ENCODE measurements around the gene RAP1B.
"Not testable (repeated sequence)": the region's sequence is repeated elsewhere in the genome, so short reads cannot be mapped to it uniquely, and the experiment has no call there.

Gene RAP1B

DNA sequence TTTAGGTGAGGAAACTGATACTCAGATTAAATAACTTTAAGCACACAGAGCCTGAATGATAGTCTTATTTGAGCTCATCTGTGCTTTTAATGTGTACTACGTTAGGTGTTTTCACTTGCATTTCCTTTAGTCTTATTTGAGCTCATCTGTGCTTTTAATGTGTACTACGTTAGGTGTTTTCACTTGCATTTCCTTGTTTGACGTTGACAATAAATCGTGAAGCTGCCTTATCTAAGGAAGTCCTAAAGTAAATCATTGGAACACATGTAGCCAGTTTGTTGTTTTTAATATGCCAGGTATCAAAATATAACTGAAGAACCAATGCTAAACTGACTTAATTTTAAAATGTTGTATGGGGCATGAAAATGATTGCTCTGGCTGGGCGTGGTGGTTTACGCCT, 2.0 kb downstream of the RAP1B start:
- DNase-seq: no peak

DNA sequence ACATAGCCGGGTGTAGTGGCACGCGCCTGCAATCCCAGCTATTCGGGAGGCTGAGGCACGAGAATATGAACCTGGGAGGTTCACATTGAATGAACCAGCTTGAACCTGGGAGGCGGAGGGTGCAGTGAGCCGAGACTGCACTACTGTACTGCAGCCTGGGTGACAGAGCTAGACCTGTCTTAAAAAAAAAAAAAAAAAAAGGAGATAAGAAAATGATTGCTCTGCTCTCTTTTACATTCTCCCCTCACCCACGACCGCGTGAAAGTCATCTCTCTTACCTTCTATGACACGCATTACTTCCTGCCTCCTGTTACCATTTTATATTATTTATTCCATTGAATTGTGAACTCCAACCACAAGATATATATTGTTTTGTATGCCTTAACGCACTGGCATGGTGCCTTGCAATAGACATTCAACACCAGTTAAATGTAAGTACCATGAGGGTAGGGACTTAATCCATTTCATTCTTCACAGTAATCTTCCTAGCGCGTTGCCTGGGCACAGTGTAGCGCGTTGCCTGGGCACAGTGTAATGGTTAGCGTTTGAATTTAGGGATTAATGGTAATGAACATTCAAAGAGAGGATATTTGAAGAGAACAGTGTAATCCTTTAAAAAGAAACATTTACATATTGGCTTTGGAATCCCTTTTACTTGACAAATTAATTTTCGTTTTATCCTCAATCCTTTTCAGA, 2.7 kb downstream of the RAP1B start:
- no peak for DNase-seq

DNA sequence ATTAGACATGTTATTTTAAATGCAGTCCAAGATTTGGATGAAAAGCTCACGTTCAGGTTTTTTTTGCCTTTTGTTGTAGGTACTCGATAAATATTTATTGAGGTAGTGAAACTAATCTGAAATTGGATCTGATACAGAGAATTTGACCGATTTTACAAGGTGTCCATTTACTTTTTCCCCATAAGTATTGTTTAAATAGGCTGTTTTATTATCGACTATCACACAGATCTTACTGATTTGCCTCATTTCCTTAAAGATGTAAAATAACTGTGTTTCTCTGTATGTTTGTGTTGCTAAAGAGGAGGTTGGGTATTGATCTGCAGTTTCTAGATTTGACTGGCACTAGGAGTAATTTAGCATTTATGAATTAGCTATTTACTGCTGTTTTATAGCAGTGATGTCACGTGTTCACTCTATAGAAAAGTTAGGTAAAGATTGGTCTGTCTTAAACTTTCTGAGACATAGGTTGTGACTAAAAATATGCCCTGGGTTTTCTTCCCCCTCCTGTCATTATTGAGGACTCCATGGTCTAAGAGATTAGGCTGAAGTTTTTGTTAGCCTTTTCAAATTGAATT, 3.5 kb downstream of the RAP1B start:
- no peak for DNase-seq

DNA sequence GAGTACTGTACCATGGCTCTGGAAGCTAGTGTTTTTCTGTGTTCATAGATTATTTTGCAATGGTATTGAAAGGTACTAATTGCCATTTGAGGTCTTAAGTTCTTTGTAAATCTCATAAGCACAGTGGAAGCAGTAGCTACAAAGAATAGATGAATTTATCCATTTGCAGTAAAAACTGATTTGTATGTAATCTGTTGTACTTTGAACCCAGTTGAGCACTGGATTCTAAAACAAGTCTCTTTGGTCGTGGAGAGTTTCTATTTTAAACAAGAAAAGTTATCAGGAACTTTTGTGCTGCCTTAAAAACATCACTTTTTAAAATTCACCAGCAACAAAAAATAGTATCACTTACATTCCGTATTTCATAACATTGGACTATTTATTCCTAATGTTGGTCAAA, 4.1 kb downstream of the RAP1B start:
- no peak for DNase-seq

DNA sequence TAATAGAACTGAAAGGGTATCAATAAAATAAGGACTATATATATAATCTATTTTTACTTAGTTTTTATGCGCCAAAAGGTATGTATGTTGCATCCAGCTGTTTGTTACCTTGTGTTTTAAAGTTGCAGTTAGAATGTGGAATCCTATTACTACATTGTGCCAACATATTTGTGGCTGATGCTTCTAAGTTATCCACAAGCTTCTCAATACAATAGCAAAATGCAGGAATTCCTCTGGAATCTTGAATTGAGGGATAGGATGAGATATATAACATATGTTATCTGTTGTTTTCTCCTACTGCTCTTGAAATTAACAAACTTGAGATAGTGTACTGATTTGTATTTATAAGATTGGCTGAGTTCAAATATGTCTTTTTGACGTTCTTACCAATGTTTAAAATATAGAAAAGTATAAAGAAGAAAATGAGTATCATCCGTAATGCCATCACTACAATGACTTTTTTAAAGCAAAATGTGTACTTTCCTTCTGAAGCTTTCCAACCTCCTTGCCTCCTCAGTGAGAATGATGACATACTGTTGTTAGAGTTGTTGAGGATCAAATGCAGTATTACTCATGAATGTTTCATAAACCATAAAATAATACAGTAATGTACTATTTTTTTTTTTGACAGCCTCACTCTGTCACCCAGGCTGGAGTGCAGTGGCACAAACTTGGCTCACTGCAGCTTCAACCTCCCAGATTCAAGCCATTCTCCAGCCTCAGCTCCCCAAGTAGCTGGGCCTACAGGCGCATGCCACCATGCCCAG, 6.6 kb downstream of the RAP1B start:
- no peak for DNase-seq

DNA sequence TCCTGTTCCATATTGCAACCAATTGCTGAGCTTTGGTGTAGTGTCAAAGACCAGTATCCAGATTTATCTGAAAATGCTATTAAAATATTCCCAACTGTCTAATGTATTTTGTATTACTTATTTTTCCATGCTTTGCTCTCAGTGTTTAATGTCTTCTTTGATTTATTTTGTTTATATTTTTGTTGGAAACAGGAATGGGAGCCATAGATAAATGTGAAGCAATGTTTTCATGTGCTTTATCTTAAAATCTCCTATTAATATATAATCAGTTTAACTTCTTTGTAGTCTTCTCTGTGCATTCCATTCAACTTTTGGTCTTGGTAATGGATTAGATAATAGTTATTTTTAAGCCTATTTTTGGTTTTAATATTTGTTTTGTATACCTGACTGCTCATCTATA, 8.8 kb downstream of the RAP1B start:
- DNase-seq: no peak

DNA sequence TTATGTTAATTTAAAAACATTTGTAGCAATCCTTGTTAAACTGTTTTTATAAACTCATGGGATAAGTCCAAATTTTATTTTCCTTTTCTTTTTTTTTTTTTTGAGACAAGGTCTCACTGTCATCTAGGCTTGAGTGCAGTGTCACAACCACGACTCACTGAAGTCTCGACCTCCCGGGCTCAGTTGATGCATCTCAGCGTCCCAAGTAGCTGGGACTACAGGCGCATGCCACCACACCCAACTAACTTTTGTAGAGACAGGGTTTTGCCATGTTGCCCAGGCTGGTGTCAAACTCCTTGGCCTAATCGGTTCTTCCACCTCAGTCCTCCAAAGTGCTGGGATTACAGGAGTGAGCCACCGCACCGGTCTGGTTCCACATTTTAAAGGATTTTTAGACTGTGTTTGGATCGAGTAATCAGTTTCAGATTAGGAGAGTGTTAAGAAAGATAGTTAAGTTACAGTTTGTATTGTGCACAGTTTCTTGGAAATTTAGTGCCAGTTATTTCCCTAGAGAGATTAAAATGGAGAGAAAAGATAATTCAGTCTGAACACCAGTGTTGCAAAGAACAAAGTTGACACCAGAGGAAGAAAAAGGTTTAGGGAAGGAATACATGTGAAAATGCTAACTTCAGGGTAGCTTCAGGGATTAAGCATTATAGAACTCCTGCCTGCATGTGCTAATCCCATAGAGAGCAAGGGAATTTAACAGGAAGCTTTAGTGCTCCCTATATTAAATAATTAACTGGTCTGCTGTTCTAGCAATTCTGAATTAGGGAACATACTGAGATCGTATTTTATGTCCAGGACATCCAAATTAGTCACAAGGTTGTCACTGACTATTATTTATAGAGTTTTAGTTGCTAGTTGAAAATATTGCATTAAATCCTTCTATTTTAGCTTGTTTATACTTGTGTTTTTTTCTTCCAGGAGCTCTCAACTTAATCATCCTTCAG, 10.1 kb downstream of the RAP1B start:
- DNase-seq: no peak

DNA sequence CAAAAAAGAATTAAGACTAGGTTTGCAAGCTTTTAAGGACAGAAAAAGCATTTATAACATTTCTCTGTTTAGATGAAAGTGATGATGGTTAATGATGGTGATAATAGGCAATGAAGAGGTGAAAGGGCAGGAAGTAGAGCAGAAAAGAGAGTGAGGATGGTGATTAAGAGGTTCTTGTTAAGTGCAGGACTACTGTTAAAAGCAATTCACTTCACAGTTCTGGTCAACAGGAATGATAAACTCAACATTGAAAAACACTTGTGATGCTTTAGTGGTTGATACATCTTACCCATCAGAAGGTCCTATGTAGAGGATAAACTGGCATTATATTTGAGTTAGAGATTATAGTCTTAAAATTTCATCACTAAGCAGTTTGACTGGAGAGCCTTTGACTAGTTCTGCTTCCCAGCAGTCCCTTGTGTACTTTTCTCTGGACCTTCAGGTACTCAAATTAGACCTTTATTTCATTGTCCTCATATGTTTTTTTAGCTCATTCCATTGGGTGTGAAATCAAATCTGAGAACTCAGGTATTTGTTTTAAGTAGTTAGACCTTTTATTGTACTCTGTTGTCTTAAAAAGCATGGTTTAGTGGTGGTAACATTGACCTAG, 10.9 kb downstream of the RAP1B start:
- DNase-seq: no peak

DNA sequence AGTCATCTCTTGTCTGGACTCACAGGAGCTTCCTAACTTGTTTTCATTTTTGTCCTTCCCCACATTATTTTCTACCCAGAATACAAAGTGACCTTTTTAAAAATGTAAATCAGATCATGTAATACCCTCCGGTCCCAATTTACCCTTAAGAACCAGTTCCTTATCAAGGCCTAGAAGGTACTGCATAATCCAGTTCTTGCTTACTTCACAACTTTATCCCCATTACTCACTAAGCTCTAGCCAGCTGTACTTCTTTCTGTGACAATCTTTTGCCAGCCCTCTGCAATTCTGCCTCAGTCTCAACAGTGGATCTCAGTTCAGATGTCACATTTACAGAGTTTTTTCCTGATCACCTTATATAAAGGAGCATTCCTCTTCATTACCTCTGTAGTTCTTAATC, 11.6 kb downstream of the RAP1B start:
- no peak for DNase-seq

DNA sequence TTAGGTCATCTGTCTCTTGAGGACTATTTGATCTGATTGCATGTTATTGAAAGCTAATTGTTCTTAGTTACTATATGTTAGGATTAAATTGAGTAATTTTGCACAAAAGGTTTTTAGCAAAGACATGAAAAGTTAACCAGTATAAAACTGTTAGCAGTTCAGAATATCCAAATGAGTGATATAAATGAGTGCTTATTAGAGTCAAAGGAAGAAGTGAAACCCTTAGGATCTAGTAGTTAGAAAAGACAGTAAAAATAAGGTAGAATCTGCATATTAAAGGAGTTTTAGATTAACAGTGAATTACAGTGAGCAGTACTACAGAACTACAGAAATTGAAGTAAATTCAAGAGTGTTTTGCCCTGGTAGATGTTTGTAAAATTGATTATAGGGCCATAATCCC, 12.4 kb downstream of the RAP1B start:
- no peak for DNase-seq

DNA sequence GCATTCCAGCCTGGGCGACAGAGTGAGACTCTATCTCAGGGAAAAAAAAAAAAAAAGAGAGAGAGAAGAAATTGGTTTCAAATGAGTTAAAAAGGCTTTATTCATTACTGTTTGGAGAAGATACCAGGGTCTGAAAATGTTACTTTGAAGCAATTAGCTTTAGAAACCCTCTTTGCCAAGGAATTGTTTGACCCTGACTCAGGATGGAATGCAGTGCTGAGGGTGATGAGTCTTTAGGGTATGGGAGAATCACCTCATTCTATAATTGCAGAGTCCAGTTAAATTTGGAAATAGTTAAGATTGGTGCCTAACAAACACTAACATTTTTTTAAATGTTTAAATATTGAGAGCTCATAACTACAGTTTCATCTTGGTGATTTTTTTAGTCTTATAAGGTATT, 13.3 kb downstream of the RAP1B start:
- DNase-seq: no peak

DNA sequence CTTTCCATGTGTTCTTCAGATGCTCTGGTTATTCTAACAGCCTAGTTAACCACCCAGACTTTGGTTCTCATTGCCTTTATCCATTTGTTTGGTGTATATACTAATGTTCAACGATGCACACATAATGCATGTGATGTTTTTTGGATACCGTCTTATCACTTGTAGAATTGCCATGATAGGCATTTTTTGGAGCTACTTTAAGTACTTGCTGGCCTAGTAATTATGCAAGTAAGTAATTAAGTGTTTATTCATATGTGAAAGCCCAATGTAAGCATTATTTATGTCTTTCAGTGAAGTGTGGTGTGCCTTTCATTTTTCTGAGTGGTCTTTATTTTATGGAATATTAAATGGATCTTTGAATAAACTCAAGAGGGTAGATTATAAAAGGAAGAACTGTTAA, 14.2 kb downstream of the RAP1B start:
- DNase-seq: no peak

DNA sequence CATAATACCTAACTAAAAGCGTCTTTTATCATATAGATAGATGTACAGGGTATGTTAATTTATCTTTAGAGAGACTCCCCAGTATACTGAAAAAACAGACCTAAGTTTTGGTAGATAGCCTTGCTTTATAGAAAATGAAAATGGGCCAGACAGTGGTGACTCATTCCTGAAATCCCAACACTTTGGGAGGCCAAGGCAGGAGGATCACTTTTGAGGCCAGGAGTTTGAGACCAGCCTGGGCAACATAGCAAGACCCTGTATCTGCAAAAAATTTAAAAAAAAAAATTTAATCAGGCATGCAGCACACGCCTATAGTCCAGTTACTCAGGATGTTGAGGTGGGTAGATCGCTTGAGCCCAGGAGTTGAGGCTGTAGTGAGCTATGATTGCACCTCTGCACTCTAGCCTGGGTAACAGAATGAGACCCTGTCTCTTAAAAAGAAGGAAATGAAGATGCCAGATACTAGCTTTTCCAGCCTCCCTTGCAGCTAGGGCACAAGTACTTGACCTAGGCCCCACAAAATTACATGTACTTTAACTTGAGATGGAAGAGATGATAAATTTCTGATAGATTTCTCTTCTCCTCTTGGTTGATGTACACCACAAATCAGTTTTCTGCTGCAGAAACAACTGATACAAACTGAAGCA, 17.1 kb downstream of the RAP1B start:
- no peak for DNase-seq

DNA sequence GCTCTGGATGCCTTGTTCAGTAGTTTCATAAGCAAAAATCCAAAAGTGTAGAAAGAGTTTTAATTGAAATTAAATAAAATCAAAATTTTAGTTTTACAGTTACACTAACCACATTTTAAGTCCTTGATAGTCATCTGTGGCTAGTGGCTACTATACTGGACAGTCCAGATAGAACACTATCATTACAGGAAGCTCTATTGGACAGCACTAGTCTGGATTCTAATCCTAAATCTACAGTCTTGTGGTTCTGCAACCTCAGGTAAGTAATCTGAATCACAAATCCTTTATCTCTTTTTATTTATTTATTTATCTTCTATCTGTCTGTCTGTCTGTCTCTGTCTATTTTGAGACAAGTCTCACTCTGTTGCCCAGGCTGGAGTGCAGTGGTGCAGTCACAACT, 18.0 kb downstream of the RAP1B start:
- DNase-seq: no peak

DNA sequence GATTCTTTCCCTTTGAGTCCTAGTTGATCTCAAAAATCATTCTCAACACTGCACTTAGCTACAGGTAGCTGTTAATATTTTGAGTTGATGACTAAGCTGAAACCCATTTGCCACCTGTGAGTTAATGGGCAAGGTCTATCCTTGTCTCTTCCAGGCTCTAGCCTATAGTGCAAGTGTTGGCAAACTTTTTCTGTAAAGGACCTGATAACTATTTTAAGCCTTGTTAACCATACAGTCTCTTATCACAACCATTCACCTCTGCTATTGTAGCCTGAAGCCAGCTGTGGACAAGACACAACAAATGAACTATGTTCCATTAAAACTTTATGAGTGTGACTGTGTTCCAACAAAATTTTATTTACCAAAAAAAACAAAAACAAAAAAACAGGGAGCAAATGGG, 19.4 kb downstream of the RAP1B start:
- DNase-seq: no peak

DNA sequence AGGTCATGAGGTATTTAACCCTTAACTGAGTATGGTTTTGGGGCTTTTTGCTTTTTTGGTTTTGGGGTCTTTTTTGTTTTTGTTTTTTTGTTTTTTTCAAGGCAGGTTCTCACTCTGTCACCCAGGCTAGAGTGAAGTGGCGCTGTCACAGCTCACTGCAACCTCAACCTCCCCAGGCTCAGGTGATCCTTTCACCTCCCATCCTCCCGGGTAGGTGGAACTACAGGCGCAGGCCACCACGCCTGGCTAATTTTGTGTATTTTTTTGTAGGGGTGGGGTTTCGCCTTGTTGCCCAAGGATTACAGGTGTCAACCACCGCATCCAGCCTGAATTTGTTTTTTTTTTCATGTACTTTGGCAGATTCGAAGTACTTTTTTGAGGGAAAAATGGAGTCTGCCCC, 19.9 kb downstream of the RAP1B start:
- no peak for DNase-seq

DNA sequence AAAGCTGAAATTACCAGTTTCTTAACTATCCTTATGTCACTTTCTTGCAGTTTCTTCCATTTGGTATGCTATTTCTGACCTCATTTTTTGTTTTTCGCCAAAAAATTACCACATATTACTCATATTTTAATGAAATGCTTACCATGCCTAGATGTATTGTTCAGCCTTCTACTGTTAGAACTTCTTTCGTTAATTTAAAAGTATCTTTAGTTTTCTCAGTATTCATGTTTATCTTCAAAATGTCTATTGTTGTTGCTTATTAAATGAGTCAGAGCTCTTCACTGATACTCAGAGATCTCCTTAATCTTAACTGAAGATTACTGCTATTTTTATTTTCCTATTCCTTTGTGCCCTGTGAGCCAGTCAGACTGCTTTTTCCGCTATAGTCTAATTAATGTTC, 20.5 kb downstream of the RAP1B start:
- DNase-seq: no peak

DNA sequence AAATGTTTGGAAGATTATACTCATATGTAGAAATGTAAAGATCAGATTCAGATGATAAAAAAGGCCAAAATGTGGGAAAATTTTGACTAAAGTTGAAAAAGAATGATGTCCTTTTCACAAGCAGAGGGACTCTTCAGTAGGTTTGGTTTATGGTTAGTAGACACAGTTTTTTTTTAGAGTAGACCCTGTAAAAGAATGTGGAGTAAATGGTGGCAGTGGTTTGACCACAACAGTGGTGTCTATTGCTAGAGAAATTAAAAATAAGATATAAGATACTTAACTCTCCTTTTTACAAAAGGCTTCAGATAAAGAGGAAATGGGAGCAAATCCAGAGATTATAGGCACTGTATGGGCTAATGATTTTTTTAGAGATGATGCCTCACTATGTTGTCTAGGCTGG, 21.8 kb downstream of the RAP1B start:
- no peak for DNase-seq

DNA sequence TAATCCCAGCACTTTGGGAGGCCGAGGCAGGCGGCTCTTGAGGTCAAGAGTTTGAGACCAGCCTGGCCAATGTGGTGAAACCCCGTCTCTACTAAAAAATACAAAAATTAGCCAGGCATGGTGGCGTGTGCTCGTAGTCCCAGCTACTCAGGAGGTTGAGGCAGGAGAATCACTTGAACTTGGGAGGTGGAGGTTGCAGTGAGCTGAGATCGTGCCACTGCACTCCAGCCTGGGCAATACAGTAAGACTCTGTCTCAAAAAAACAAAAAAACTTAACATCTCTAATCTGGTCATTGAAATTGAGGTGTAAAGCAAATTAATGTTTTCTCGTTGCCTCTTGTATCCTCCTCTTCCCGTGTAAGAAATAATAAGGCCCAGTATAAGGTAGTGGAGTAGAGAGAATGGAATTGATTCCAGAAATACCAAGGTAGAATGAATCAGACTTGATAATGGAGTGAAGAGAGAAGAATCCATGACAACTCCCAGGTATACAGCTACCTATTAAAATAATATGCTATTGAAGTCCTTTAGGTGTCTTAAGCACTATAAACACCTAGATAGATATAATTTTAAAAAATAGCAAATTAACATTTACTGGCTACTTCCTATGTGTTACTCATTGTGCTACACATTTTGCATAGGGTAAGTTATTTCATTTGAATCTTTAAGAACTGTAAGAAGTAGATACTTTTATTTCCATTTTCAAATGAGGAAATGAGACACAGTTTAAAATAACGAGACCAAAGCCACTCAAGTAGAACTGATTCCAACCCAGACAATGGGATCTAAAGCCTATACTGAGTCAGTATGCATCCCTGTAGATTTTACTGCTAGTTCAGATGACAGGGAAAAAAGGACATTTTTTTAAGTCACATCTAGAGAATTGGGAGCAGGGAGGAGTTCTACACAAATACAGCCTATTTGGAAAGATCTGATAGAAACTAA, 23.2 kb downstream of the RAP1B start:
- DNase-seq: no peak

DNA sequence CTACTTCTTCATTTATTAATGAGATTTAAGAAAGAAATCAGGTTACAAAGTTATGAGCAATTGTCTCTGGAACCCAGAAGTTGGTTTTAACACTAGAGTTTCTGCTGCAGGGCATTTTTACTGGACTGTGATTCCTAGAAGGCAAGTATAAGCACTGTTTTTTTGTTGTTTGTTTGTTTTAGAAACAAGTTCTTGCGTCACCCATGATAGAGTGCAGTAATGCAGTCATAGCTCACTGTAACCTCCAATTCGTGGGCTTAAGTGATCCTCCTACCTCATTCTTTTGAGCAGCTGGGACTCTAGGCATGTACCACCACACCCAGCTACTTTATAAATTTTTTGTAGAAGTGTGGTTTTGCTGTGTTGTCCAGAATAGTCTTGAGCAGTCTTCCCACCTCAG, 25.6 kb downstream of the RAP1B start:
- DNase-seq: no peak

DNA sequence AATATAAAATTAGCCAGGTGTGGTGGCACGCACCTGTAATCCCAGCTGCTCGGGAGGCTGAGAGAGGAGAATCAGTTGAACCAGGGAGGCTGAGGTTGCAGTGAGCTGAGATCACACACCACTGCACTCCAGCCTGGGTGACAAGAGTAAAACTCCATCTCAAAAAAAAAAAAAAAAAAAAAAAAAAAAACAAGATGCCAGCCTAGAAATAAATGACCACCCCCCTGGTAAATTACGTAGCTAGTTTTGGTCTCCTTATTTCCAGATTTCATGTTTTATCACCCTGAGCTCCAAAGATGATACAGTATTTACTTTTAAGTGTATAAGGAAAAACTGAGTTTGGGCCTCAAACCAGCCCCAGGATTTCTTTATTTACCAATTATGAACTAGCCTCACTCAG, 26.7 kb downstream of the RAP1B start:
- not testable (repeated sequence) for DNase-seq
